Retina (tissue), 1 donor: ENCODE results near the gene LIN37.

Source experiments
- DNase-seq: peaks from one replicate; pipeline ENCODE4 v3.0.0-alpha.2; 2016

LIN37 gene

DNA sequence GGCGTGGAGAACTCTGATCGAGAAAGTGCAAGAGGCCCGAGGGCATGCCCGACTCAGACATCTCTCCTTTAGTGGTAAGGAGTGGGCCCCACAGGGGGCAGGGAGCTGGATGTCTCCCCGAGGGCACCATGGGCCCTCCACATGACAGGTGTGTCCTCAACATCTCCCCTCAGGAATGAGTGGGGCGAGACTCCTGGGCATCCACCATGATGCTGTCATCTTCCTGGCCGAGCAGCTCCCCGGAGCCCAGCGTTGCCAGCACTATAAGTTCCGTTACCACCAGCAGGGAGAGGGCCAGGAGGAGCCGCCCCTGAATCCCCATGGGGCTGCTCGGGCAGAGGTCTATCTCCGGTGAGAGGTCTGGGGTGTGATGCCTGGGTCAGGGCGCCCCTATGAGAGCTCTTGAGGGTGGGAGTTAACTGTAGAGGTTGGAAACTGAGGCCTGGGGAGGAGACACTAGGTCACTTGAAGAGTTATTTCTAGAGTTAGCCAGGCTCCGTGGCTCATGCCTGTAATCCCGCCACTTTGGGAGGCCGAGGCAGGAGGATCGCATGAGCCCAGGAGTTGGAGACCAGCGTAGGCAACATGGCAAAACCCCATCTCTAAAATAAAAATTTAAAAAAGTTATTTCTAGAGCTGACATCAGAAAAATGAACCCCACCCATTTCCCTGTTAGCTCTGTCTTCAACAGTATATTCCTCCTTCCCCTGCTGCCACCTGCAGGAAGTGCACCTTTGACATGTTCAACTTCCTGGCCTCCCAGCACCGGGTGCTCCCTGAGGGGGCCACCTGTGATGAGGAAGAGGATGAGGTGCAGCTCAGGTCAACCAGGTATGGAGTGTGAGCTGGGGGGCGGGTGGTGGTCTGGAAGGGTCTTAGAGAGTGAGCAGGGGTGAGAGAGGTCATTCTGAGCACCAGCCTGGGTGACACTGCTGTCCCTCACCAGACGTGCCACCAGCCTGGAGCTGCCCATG lies 11.2 kb upstream of the LIN37 start:
- no peak for DNase-seq

DNA sequence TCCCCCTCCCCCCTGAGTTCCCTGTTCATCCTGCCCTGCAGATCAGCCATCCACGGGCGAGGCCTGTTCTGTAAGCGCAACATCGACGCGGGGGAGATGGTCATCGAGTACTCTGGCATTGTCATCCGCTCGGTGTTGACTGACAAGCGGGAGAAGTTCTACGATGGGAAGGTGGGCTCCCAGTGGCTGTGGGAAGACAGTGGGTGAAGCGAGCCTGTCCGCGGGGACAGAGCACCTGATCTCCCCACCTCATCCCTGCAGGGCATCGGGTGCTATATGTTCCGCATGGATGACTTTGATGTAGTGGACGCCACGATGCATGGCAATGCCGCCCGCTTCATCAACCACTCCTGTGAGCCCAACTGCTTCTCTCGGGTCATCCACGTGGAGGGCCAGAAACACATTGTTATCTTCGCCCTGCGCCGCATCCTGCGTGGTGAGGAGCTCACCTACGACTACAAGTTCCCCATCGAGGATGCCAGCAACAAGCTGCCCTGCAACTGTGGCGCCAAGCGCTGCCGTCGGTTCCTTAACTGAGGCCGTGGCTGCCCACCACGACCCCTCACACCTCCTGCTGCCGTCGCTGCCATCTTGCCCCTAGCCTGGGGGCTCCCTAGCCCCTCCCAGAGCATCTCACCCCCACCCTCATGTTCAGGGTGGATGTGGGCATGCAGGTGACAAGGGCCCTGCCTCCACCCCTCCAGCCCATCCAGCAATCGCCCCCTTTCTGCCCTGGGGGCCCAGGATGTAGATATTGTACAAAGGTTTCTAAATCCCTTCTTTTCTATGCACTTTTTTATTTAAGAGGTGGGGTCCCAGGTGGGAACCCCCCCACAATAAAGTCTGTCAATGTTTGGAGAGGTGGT lies 10.1 kb upstream of the LIN37 start:
- DNase-seq: no peak

DNA sequence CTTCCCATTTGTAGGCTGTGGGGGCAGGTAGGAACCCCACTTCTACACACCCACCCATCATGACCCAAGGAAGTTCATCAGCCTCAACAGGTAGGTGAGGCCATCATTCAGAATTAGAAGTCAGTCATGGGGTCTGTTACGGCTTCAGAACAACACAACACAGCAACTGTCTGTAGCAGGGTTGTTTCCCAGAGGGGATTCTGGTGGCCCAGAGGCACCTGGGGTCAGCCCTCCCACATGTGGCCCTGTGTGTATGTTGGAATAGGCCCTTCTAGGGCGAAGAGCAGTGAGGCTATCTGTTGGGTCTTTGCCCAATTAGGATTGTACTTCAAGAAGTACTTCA lies 9.5 kb upstream of the LIN37 start:
- DNase-seq: no peak

DNA sequence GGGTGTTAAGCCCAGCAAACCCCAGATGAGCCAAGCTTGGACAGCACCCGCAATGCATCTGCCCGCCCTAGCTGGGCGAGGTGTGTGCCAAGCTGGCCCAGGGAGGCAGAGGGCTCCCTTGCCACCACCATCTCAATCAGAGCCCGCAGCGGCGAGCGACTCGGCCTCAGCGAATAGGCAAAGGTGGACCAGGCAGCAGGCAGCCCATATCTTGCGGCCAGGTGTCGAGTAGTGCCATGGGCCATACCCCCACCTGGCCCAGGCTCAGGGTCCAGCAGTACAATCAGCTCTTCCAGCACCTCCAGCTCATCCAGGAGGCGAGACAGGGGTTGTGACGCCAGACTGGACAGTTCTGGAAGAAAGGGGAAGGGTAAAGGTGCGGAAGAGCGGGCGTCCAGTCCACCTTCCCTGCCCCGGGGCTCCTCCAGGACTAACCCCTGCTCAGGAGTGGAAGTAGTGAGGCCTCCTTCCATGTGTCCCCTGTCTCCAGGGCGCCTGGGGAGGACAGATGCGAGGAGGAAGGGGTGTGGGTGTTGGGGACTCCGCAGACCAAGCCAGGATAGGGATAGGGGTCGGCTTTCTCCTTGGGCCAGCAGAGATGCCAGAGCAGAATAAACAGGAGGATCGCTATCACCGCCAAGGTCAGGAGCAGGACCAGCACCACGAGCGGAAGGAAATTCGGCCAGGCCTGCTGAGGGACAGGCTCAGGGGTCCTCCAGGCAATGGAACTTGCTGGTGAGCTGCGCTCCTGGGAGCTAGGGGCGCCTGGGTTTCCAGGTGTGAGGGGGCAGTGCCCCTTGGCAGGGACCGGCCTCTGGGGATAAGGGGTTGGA lies 8.9 kb upstream of the LIN37 start:
- DNase-seq: no peak

DNA sequence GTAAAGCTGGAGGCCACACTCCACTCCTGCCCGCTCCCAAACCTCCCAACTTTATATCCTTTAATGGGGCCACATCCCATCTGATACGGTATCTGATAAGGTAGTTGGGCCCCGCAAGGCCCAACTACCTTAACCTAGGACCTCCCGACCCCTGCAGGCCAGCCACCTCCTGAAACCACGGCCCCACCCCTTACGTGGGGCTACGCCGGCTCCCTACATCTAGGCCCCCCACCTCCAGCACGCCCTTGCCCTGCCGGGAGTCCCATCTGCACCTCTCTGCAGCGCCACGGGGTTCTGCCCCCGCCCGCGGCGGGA lies 8.3 kb upstream of the LIN37 start:
- DNase-seq: no peak

GRCh38 chr19:35740423-35741202 lies 7.8 kb upstream of the LIN37 start:
- peak; percentile 98 for DNase-seq

- no peak for DNase-seq
Measured at GRCh38 chr19:35741203-35741515, 7.2 kb upstream of the LIN37 start.

GRCh38 chr19:35742121-35742724 lies 6.2 kb upstream of the LIN37 start, which contains the start of gene IGFLR1:
IGFLR1 (minus strand) TSS chr19:35742452; CDS start chr19:35741180, 1,272 bp downstream.
- DNase-seq: no peak

DNA sequence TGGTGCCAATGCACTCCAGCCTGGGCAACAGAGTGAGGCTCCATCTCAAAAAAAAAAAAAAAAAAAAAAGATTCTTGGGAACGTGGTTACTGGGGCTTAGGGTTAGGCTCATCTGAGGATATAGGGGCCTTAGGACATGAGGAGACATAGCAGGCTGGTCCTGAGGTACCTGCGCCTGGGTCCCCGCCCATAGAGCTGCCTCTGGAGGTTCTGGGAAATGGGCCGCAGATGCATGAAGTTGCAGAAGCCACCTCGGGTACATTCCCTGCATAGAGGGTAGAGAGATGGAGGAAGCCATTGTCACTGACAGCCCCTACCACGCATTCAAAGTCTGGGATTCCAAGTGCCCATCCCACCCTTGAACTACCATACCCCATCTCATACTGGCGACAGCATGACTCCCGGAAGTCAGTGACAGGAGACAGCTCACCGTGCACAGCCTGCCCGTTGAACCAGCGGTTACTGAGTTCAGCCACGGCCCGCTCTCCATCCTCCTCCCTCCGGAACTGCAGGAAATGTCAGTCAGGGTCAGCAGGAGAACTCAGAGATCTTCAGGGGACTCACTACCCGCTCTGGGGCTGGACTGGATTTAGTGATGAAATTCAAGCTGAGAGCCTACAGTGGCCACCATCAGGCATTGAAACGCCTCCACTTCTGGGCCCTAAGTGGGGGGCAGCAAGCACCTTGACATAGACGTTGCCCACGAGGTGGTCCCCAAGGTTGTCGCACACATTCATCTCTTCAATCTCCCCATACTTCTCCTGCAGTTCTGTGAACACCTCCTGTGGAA lies 4.5 kb upstream of the LIN37 start:
- no peak for DNase-seq

DNA sequence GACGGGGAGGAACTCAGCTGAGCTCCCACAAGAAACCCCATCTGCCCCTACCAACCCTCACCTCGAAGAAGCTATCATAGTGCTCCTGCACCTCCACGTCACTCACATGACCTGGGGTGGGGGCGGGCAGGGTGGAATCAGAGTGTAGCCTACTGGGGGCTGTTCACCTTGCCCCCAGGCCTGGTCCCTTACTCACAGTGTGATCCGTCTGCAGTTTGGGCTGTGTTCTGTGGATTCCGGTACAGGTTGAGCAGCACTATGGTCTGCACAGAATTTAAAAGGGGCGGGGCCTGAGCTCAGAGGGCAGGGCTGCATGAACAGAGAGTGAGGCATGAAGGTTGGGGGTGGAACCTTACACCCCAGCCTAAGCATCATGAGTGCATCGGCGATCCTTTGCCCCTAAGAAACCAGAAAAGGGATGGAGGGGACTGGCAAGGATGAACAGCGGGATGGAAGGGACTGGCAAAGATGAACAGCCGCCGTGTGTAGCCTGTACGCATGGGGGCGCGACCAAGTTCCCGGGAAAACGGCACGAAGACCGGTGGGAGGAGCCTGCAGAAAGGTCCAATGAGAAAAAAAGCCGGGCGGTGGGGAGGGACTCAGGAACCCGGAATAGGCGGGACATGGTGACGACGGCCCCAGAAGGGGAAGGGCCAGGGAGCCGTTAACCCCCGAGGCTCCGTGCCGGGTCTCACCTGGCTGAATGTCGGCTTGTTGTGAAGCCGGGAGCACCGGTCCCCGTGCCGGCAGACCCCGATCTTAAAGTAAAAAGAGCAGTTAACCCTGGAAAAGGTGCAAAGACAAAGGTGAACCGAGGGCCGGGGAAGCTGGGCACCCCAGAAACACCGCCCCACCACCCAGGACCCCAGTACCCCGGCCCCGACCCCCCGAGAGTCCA lies 3.7 kb upstream of the LIN37 start:
- peak; percentile 95 for DNase-seq

DNA sequence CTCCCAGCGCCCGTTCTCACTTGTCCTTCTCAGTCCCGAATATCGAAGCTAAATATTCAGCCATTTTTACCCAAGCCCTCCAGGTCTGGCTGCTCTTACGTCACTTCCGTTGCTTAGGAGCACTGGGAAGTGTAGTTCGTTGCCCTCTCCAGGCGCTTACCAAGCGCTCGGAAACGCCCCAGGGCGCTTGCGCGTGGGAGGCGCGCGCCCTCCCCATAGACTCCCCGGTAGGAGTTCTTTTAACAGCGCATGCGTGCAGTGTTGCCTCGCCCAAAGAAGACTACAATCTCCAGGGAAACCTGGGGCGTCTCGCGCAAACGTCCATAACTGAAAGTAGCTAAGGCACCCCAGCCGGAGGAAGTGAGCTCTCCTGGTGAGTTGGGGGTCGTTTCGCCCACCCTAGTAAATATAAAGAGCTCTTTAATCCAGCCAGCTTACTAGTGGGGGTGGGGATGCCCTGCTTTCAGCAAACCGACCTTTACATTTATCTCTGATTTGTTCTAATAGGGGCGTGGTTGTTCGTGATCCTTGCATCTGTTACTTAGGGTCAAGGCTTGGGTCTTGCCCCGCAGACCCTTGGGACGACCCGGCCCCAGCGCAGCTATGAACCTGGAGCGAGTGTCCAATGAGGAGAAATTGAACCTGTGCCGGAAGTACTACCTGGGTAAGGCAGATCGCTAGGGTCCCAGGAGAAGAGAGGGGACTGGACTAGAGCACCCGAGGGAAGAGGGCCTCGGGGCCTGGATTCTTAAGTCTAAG lies 2.9 kb upstream of the LIN37 start, which contains the start of the genes PSENEN and U2AF1L4:
PSENEN (plus strand) TSS at position 324 of the 759 bp plus-strand sequence; CDS start at position 604, 280 bp downstream.
U2AF1L4 (minus strand) TSS at position 91 of the 759 bp plus-strand sequence; CDS start at position 64, 27 bp downstream.
- peak; percentile 96 for DNase-seq

GRCh38 chr19:35746087-35746462 lies 2.3 kb upstream of the LIN37 start:
- DNase-seq: no peak

- DNase-seq: no peak
Measured at GRCh38 chr19:35746531-35746930, 1.8 kb upstream of the LIN37 start.

DNA sequence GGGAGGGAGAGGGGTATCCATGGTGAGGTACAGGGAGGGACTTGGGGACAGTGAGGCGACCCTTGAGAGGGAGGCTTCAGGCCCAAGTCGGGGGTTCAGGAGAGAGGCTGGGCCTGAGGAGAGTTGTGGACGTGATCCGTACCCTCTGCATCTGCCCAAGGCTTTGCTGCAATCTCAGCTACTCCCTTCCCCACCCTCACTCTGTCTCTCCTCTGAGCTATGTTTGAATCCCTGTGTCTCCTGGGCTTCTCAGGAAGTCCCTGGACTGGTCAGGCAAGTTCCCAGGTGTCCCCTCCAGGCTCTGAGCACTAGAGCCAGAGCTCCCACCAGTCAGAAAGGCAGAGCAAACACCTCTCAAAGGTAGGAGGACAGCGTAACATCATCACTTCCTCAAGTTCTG lies 1.8 kb downstream of the LIN37 start:
- DNase-seq: no peak

DNA sequence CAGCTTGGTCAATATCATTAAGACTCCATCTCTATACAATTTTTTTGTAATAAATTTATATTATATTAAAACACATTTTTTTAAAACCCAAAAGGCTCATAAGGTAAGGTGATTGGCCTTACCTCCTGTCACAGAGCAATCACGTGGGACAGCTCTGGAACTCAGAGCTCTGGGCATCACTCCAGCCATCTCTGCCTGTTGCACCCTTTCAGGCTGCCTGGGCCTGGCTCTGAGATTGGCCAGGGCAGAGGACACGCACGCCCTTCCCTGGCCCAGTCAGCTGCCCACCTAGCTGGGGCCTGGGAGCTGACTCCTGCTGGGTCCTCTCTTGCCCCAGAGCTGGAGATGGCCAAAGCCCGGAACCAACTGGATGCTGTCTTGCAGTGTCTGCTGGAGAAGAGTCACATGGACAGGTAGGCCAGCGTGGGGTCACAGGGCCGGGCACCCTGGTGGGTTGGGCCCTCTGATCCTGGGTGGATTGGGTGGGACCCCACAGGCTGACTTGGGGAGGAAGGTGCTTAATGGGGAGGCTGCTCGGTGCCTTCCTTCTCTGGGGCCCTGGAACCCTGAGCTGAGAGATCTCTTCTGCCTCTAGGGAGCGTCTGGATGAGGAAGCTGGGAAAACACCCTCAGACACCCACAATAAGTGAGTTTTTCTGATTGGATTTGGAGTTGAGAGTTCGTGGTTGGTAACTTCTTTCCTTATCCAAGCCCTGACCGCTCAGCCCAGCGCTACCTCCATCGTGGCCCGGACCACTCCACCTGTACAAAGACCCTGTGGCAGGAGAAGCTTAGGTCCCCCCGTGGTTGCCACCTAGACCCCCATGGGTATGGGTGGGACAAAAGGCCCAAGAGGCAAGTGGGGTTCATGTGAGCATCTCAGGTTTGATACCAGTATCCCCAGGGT lies 3.7 kb downstream of the LIN37 start:
- DNase-seq: no peak

GRCh38 chr19:35752746-35753350 lies 4.5 kb downstream of the LIN37 start:
- DNase-seq: no peak

GRCh38 chr19:35753634-35754369 lies 5.4 kb downstream of the LIN37 start:
- DNase-seq: no peak
